Muscle of leg (tissue), 11 donors: ENCODE measurements around the gene BCKDK. TPM values are rescaled to one million over a fixed set of nuclear protein-coding genes. Genes with fewer than 3 reads are reported as not detected.

Experiments used
- DNase-seq: peaks from one replicate; pipeline ENCODE4 v3.0.0; 2013
- H3K27ac ChIP-seq: one replicate; pipeline ENCODE4 v1.5.1; 2013; ENCODE audit warnings: mild to moderate bottlenecking, low read length, control low read depth
- H3K27me3 ChIP-seq: one replicate; pipeline ENCODE4 v1.6.1; 2013; ENCODE audit warnings: low read length; ENCODE audit not compliant: control insufficient read depth, insufficient read depth
- H3K36me3 ChIP-seq: one replicate; pipeline ENCODE4 v1.6.1; 2013; ENCODE audit warnings: low read length; ENCODE audit not compliant: control insufficient read depth, insufficient read depth
- H3K4me1 ChIP-seq: one replicate; pipeline ENCODE4 v1.6.1; 2013; ENCODE audit warnings: low read length; ENCODE audit not compliant: control insufficient read depth, insufficient read depth
- H3K4me3 ChIP-seq: one replicate; pipeline ENCODE4 v1.5.1; 2013; ENCODE audit warnings: low read length, control low read depth
- H3K9me3 ChIP-seq: replicated peaks from 2 replicates; pipeline ENCODE4 v1.6.1; 2013; ENCODE audit warnings: low read depth, low read length; ENCODE audit not compliant: control insufficient read depth
- WGBS: methylation state at CpG from one replicate; pipeline ENCODE4 v1.1.5; 2013; ENCODE audit warnings: missing lambda C conversion rate; ENCODE audit not compliant: insufficient coverage; 5-methylcytosine and 5-hydroxymethylcytosine counted together
- polyA plus RNA-seq, 8 donors: library from polyadenylated mRNA; unstranded; fragments of 120-200 nt; gene quantifications; one replicate each; pipeline versions ENCODE4 v1.2.1 to v1.2.3, GENCODE V29; 2013; ENCODE audit warnings: inconsistent platforms in 1 of 8, low replicate concordance in 1 of 8; ENCODE audit not compliant: insufficient read length in 8 of 8, insufficient read depth in 1 of 8
- total RNA-seq: library from RNA; stranded (reverse); fragments of 120-200 nt; gene quantifications from one replicate; pipeline ENCODE4 v1.2.4, GENCODE V29; 2013

Gene BCKDK
- total and polyA plus RNA-seq, 9 donors: 12.7 to 33.3 (median 29.3) TPM

DNA sequence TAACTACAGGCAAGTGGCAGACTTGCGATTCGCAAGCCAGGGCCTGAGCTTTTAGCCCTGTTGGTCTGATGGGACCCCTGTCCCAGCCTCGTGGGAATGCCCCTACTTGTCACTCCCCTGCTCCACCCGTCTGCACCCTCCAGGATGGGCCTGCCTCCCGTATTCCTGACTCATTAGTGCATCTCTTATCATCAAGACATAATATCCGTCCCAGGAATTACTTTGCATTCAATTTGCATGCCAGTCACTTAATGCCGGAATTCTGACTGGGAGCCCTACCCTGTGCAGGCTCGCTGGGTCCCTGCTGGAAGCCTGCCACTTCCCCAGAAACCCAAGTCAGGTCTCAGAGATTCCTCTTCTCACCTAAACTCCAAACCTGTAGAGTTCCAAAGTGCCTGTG lies 22.8 kb upstream of the BCKDK start:
- 65% methylated on average over 8 of the region's 8 CpGs for WGBS
- no peaks in the 10 kb centered on the region for H3K27me3 ChIP-seq
- H3K36me3 ChIP-seq: peaks cover 71% of the 10 kb centered on the region
- peaks cover 77% of the 10 kb centered on the region for H3K4me1 ChIP-seq
- H3K4me3 ChIP-seq: peak overlapping the region; percentile 44
- no peaks in the 10 kb centered on the region for H3K9me3 ChIP-seq
- peak overlapping the region; percentile 95 for H3K27ac ChIP-seq
- DNase-seq: no peak

DNA sequence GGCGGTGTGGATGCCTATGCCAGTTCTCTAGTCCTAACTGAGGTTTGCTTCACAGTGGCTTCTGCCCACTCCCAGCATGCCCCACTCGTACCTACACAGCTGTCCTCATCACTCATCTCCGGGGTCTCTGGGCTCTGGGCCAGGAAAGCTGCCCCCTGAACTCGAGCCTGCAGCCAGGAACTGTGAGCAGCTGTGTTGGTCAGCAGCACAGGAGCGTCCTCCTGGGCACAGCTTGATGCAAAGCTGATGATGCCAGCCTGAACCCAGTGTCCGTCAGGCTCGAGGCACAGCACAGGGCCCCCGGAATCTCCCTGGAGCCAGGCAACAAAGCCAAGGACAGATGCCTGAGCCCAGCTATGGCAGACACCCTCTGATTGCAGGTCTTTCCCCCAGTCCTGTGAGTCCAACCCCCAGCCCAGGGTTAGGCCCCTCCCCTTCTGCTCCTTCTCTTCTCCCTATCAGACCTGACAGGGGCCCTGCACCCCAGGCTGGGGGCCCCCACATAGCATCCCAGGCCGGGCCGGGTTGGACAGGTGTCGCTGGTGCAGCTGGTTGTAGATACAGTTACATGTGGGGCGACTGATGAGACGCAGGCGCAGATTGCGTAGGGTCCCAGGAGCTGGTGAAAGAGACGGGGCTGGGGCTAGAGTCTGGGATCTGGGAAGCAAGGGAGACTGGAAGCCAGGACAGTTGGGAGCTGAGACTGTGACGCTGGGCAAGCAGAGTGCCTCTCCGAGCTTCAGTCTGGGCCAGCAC lies 22.1 kb upstream of the BCKDK start:
- peaks cover 71% of the 10 kb centered on the region for H3K36me3 ChIP-seq

DNA sequence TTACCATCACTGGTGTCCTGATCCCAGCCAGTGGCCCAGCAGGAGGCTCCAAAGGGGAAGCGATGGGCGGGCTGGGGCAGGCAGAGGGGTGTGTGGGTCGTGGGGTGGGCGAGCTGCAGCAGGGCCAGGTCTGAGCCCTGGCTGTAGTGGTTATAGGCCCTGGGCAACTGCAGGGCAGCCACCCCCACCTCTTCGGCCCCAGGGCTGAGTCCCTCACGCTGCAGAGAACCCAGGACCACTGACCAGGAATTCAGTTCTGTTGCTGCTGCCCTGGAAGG lies 21.6 kb upstream of the BCKDK start:
- peaks cover 76% of the 10 kb centered on the region for H3K4me1 ChIP-seq
- peak overlapping the region; percentile 26 for H3K4me3 ChIP-seq
- peak overlapping the region; percentile 95 for H3K27ac ChIP-seq
- WGBS: 68% methylated on average over 6 of the region's 6 CpGs
- no peaks in the 10 kb centered on the region for H3K9me3 ChIP-seq
- no peaks in the 10 kb centered on the region for H3K27me3 ChIP-seq
- peaks cover 70% of the 10 kb centered on the region for H3K36me3 ChIP-seq
- DNase-seq: no peak

More for the DNA sequence above, 22.1 kb upstream of the BCKDK start:
- H3K27ac ChIP-seq: peak overlapping the region; percentile 95
- 73% methylated on average over 18 of the region's 18 CpGs for WGBS
- peaks cover 77% of the 10 kb centered on the region for H3K4me1 ChIP-seq
- peak overlapping the region; percentile 44 for H3K4me3 ChIP-seq
- no peaks in the 10 kb centered on the region for H3K27me3 ChIP-seq
- DNase-seq: peak; percentile 89
- H3K9me3 ChIP-seq: no peaks in the 10 kb centered on the region

DNA sequence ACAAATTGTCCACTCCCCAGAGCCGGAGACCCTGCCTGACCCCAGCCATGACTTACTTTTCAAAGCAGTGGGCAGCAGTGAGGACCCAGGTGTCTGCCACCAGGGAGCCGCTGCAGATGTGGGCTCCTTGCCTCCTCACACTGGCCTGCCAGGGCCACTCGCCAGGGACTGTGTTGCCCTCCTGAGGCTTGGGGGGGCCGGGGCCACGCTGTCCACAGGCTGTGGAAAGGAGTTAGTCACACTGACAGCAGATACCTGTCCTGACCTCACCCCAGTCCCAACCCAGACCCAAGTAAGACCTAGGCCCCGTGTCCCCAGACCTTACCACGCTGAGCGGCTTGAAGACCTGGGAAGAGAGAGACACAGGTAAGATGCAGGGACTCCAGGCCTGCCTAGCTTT lies 20.7 kb upstream of the BCKDK start:
- no peaks in the 10 kb centered on the region for H3K9me3 ChIP-seq
- DNase-seq: no peak
- peak overlapping the region; percentile 95 for H3K27ac ChIP-seq
- 76% methylated on average over 4 of the region's 8 CpGs for WGBS
- H3K36me3 ChIP-seq: peaks cover 64% of the 10 kb centered on the region
- no peak overlapping the region for H3K4me3 ChIP-seq
- no peaks in the 10 kb centered on the region for H3K27me3 ChIP-seq
- peaks cover 68% of the 10 kb centered on the region for H3K4me1 ChIP-seq

GRCh38 chr16:31087971-31088370 lies 20.2 kb upstream of the BCKDK start:
- Histone ChIP-seq H3K27me3 (no peaks in the 10 kb centered on the region), H3K9me3 (no peaks in the 10 kb centered on the region), H3K4me1 (peaks cover 67% of the 10 kb centered on the region), H3K36me3 (peaks cover 60% of the 10 kb centered on the region), H3K27ac (peak overlapping the region; percentile 67), H3K4me3 (no peak overlapping the region)
- WGBS: 60% methylated on average over 1 of the region's 5 CpGs
- DNase-seq: no peak

DNA sequence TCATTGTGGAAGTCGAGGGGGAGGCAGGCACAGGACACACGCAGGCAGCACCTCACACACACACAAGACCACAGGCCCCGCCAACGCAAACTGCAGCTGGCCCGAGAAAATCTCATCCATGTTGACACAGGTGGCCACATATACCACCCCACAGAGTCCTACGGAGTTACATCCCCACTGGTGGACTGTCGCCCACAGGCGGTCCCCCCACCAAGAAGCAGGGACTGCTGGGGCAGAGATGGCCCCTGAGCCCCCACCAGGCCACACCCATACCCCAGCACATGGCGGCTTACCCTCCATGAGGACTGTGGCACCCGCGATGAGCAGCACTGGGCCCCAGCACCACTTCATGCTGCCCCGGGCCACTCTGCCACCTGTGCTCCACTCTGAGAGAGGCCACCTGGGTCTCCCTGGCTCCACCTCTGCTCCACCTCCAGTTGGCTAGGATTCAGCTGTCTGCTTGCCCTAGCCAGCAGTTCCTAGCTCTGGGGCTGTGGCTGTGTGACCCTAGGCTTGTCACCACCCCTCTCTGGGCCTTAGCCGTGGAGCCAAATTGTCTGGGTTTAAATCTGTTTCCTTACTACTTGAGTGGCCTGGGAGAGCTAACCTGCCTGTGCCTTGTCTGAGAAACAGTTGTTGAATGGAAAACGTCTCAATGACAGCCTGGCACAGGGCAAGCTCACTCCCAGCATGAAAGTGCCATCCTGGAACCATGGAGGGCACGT lies 19.6 kb upstream of the BCKDK start, which contains the start of gene PRSS53:
Gene PRSS53 (minus strand): TSS at position 485 of the 725 bp plus-strand sequence. CDS start 134 bp downstream, at position 351.
- Histone ChIP-seq H3K4me1 (peaks cover 67% of the 10 kb centered on the region), H3K27me3 (no peaks in the 10 kb centered on the region), H3K36me3 (peaks cover 54% of the 10 kb centered on the region), H3K9me3 (no peaks in the 10 kb centered on the region), H3K27ac (peak within 1 kb of the TSS; percentile 67), H3K4me3 (no peak within 1 kb of the TSS)
- WGBS: 75% methylated on average over 11 of the region's 15 CpGs
- no peak for DNase-seq

DNA sequence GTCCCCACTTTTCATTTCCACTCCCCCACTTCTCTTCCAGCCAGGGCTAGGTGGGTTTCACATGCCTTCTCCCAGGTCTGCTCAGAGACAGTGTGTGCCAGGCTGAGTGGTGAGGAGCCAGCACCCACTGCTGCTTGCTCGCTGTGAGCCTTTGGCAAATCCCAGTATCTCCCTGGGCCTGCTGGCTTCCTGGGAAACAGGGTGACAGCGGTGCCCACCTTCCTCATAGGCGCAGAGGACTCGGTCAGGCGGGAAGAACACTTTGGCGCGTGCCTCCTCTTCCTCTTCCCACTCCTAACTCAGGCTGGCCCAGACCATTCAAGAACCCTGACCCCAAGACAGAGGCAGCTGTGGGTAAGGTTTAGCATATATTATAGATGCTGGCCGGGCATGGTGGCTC lies 19.0 kb upstream of the BCKDK start:
- 100% methylated on average over 1 of the region's 8 CpGs for WGBS
- H3K4me3 ChIP-seq: no peak overlapping the region
- H3K4me1 ChIP-seq: peaks cover 66% of the 10 kb centered on the region
- no peak for DNase-seq
- no peaks in the 10 kb centered on the region for H3K27me3 ChIP-seq
- H3K27ac ChIP-seq: no peak overlapping the region
- no peaks in the 10 kb centered on the region for H3K9me3 ChIP-seq
- peaks cover 49% of the 10 kb centered on the region for H3K36me3 ChIP-seq

GRCh38 chr16:31090540-31090939 lies 17.6 kb upstream of the BCKDK start:
- no peaks in the 10 kb centered on the region for H3K27me3 ChIP-seq
- H3K27ac ChIP-seq: no peak overlapping the region
- DNase-seq: no peak
- no peaks in the 10 kb centered on the region for H3K9me3 ChIP-seq
- peaks cover 42% of the 10 kb centered on the region for H3K36me3 ChIP-seq
- H3K4me1 ChIP-seq: peaks cover 57% of the 10 kb centered on the region
- H3K4me3 ChIP-seq: no peak overlapping the region
- 86% methylated on average over 1 of the region's 2 CpGs for WGBS

DNA sequence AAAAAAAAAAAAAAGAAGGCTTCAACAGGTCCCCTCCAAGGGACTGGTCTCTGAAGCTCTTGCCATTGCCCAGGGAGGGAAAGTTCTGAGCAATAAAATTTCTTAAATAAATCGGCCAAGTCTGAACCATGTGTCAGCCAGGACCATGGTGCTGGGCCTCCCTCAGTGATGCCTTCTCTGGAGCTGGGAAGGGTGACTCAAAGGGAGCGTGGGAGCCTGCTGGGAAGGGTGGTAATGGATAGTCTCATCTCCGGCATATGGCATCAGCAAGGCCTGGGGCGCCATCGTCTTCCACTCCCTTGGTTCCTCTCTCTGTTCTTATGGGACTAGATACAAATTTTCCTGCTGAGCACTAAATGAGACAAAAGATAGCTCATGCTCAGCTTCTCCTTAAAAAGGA lies 15.9 kb upstream of the BCKDK start:
- 86% methylated on average over 4 of the region's 5 CpGs for WGBS

DNA sequence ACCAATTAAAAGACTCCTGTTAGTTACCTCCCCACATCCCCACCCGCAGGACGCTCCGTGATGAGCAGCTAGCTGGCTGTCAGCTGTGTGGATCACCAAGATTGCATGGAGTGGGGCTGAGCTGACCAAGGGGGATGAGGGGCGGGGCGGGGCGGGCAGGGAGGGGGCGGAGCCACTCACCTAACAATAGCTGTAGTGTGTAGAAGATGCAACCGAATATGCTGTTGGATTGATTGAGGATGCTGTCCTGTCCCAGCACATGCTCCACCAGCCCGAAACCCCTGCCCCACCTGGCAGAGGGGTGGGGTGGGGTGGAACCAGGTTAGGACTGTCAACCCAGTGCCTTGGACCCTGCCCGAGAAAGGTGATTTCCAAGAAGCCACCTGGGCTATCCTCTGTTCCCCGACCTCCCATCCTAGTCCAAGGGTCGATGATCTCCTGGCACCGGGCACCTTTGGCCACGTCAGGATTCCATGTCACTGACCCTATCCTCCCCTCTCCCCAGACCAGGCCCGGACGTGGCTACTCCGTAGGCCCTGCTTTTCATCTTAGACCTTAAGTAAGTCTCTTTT lies 15.0 kb upstream of the BCKDK start:
- peak; percentile 44 for DNase-seq
- whole genome bisulfite sequencing: 35% methylated on average over 2 of the region's 17 CpGs

More for the DNA sequence above, 15.9 kb upstream of the BCKDK start:
- Histone ChIP-seq H3K27me3 (no peaks in the 10 kb centered on the region), H3K27ac (no peak overlapping the region), H3K9me3 (no peaks in the 10 kb centered on the region), H3K36me3 (peaks cover 40% of the 10 kb centered on the region), H3K4me1 (peaks cover 42% of the 10 kb centered on the region), H3K4me3 (no peak overlapping the region)
- DNase-seq: no peak

More for the DNA sequence above, 15.0 kb upstream of the BCKDK start:
- Histone ChIP-seq H3K9me3 (no peaks in the 10 kb centered on the region), H3K36me3 (peaks cover 31% of the 10 kb centered on the region), H3K4me1 (peaks cover 33% of the 10 kb centered on the region), H3K27ac (peak overlapping the region; percentile 87), H3K4me3 (peak overlapping the region; percentile 92), H3K27me3 (no peaks in the 10 kb centered on the region)
